Suprapubic skin (tissue), 4 donors: ENCODE measurements around the gene CHDH. TPM values are rescaled to one million over a fixed set of nuclear protein-coding genes. Genes with fewer than 3 reads are reported as not detected.
A peak's percentile ranks its signal among the peaks of the same experiment; 100 is the strongest.

Experiments
- DNase-seq, 2 donors: peaks; one replicate each; pipeline ENCODE4 v3.0.0-alpha.2; 2019; ENCODE audit warnings: low spot score in 2 of 2
- H3K27ac ChIP-seq: fragments of 200-600 bp; sonication (generic); one replicate; pipeline ENCODE4 v1.5.1; 2019
- H3K27me3 ChIP-seq: fragments of 200-600 bp; sonication (generic); one replicate; pipeline ENCODE4 v1.5.1; 2019
- H3K36me3 ChIP-seq: fragments of 200-600 bp; sonication (generic); one replicate; pipeline ENCODE4 v1.5.1; 2019
- H3K4me1 ChIP-seq: fragments of 200-600 bp; sonication (generic); one replicate; pipeline ENCODE4 v1.5.1; 2019
- H3K4me3 ChIP-seq: fragments of 200-600 bp; sonication (generic); one replicate; pipeline ENCODE4 v1.5.1; 2019; ENCODE audit warnings: mild to moderate bottlenecking
- H3K9me3 ChIP-seq: fragments of 200-600 bp; sonication (generic); one replicate; pipeline ENCODE4 v1.5.1; 2019
- EP300 ChIP-seq: sonication (generic); formaldehyde crosslinking; IDR thresholded peaks from one replicate; pipeline ENCODE4 v1.6.1; 2017; ENCODE audit warnings: antibody characterized with exemption
- POLR2A ChIP-seq, 2 donors: fragments of 450-650 bp; IDR thresholded peaks; one replicate each; pipeline ENCODE4 v1.6.1; 2017; ENCODE audit warnings: antibody characterized with exemption in 2 of 2, mild to moderate bottlenecking in 2 of 2, moderate library complexity in 2 of 2
- POLR2AphosphoS5 ChIP-seq, 3 donors: sonication (generic); formaldehyde crosslinking; IDR thresholded peaks; one replicate each; pipeline ENCODE4 v1.6.1; 2017; ENCODE audit warnings: antibody characterized with exemption in 3 of 3
- WGBS: methylation state at CpG from one replicate; pipeline ENCODE4 v1.1.5; 2018; 5-methylcytosine and 5-hydroxymethylcytosine counted together
- total RNA-seq, 4 donors: library from RNA; depleted of rRNA; stranded (reverse); fragments of >200 nt; gene quantifications; one replicate each; pipeline ENCODE4 v1.1.0, GENCODE V29; 2016
- TF ChIP-seq, protein P1 (sequence below), 2 donors: fragments of 200-600 bp in 1 of 2; fragments of 450-650 bp in 1 of 2; sonication (generic) in 1 of 2; IDR thresholded peaks; one replicate each; pipeline ENCODE4 v1.5.1; 2016 to 2019; ENCODE audit warnings: antibody characterized with exemption in 2 of 2, mild to moderate bottlenecking in 1 of 2, moderate library complexity in 1 of 2

The CHDH gene
- total RNA-seq, 4 donors from 2014 or later = 6.0 to 26.4 (median 9.3) TPM

DNA sequence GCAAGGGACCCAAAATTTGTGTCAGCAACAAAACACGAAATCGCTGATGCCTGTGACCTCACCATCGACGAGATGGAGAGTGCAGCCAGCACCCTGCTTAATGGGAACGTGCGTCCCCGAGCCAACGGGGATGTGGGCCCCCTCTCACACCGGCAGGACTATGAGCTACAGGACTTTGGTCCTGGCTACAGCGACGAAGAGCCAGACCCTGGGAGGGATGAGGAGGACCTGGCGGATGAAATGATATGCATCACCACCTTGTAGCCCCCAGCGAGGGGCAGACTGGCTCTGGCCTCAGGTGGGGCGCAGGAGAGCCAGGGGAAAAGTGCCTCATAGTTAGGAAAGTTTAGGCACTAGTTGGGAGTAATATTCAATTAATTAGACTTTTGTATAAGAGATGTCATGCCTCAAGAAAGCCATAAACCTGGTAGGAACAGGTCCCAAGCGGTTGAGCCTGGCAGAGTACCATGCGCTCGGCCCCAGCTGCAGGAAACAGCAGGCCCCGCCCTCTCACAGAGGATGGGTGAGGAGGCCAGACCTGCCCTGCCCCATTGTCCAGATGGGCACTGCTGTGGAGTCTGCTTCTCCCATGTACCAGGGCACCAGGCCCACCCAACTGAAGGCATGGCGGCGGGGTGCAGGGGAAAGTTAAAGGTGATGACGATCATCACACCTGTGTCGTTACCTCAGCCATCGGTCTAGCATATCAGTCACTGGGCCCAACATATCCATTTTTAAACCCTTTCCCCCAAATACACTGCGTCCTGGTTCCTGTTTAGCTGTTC lies 34.9 kb downstream of the CHDH start:
- Histone ChIP-seq H3K27ac (no peak overlapping the region), H3K36me3 (no peaks in the 10 kb centered on the region), H3K4me1 (no peaks in the 10 kb centered on the region), H3K4me3 (no peak overlapping the region), H3K9me3 (no peaks in the 10 kb centered on the region), H3K27me3 (no peaks in the 10 kb centered on the region)
- WGBS = 91% methylated on average over 23 of the region's 24 CpGs
- no peak for DNase-seq
- TF ChIP-seq POLR2AphosphoS5 (IDR thresholded peaks at IDR 0.05) = no peak
- TF ChIP-seq, protein P1, sequence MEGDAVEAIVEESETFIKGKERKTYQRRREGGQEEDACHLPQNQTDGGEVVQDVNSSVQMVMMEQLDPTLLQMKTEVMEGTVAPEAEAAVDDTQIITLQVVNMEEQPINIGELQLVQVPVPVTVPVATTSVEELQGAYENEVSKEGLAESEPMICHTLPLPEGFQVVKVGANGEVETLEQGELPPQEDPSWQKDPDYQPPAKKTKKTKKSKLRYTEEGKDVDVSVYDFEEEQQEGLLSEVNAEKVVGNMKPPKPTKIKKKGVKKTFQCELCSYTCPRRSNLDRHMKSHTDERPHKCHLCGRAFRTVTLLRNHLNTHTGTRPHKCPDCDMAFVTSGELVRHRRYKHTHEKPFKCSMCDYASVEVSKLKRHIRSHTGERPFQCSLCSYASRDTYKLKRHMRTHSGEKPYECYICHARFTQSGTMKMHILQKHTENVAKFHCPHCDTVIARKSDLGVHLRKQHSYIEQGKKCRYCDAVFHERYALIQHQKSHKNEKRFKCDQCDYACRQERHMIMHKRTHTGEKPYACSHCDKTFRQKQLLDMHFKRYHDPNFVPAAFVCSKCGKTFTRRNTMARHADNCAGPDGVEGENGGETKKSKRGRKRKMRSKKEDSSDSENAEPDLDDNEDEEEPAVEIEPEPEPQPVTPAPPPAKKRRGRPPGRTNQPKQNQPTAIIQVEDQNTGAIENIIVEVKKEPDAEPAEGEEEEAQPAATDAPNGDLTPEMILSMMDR (IDR thresholded peaks at IDR 0.05) = no peak
- no peak for TF ChIP-seq EP300
- no peak for TF ChIP-seq POLR2A (IDR thresholded peaks at IDR 0.05)

DNA sequence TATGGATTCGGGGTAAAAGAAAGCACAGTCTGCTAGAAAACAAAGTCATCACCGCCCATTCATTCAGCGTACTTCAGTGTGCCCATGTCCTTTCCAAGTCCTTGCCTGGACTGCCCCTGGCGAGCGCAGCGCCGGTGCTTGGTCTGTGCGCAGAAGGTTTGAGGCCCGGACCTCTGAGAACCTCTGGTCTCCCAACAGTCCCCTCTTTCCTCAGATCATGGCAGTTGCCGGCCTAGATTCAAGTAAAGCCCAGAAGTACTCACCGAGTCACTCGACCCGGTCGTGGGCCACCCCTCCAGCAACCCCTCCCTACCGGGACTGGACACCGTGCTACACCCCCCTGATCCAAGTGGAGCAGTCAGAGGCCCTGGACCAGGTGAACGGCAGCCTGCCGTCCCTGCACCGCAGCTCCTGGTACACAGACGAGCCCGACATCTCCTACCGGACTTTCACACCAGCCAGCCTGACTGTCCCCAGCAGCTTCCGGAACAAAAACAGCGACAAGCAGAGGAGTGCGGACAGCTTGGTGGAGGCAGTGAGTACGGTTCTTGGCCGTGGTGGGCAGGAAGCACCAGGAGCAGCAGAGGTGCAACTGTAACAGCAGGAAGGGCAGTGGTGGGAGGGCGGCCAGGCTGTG lies 36.3 kb downstream of the CHDH start:
- no peak for DNase-seq
- no peak overlapping the region for H3K4me3 ChIP-seq

DNA sequence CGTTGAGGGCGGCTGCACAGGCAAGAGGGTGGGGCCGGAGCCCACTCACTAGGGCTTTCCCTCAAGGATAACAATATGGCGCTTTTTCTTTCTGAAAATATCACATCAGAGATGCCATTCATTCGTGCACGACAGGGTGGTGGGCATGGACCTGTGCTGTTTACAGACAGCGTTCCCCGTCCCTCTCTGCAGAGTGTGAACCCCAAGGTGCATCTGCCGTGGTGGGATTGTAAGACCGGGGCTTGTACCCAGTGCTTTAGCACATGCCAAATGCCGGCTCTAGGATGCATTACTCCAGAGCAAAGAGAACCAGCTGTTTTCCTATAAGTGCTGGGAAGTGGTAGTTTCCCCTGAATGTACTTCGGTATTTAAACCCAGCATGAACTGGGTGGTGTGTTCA lies 37.0 kb downstream of the CHDH start:
- no peaks in the 10 kb centered on the region for H3K9me3 ChIP-seq
- 83% methylated on average over 12 of the region's 12 CpGs for whole genome bisulfite sequencing
- peaks cover 7% of the 10 kb centered on the region for H3K4me1 ChIP-seq
- no peak overlapping the region for H3K27ac ChIP-seq
- no peaks in the 10 kb centered on the region for H3K36me3 ChIP-seq
- no peak overlapping the region for H3K4me3 ChIP-seq
- no peaks in the 10 kb centered on the region for H3K27me3 ChIP-seq
- DNase-seq = no peak
- TF ChIP-seq POLR2A (IDR thresholded peaks at IDR 0.05) = no peak
- TF ChIP-seq, protein P1 (IDR thresholded peaks at IDR 0.05) = no peak
- no peak for TF ChIP-seq EP300
- no peak for TF ChIP-seq POLR2AphosphoS5 (IDR thresholded peaks at IDR 0.05)

More for the DNA sequence above, 36.3 kb downstream of the CHDH start:
- Histone ChIP-seq H3K4me1 (peaks cover 6% of the 10 kb centered on the region), H3K9me3 (no peaks in the 10 kb centered on the region), H3K27ac (no peak overlapping the region), H3K36me3 (no peaks in the 10 kb centered on the region), H3K27me3 (no peaks in the 10 kb centered on the region)
- TF ChIP-seq POLR2A (IDR thresholded peaks at IDR 0.05) = no peak
- TF ChIP-seq, protein P1 (IDR thresholded peaks at IDR 0.05) = no peak
- no peak for TF ChIP-seq EP300
- TF ChIP-seq POLR2AphosphoS5 (IDR thresholded peaks at IDR 0.05) = no peak
- WGBS = 92% methylated on average over 24 of the region's 28 CpGs

DNA sequence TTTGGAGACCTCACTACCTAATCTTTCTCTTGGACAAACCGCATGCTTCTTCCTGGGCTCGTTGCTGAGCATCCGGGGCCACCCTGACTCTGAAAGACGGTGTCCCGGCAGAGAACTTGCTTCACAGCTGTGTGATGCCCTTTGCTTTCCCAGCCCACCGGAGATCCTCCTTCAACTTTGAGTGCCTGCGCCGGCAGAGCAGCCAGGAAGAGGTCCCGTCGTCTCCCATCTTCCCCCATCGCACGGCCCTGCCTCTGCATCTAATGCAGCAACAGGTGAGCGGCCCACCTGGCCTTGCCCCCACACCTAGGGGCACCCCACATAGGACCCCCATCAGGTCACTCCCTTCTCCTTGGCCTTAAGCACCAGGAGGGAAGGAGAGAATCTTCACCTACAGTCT lies 37.7 kb downstream of the CHDH start:
- TF ChIP-seq POLR2A (IDR thresholded peaks at IDR 0.05) (no peak), EP300 (no peak), POLR2AphosphoS5 (IDR thresholded peaks at IDR 0.05) (no peak)
- TF ChIP-seq, protein P1 (IDR thresholded peaks at IDR 0.05) = no peak
- peaks cover 7% of the 10 kb centered on the region for H3K4me1 ChIP-seq
- H3K9me3 ChIP-seq = no peaks in the 10 kb centered on the region
- H3K36me3 ChIP-seq = no peaks in the 10 kb centered on the region
- 94% methylated on average over 13 of the region's 13 CpGs for WGBS
- DNase-seq = no peak
- H3K27ac ChIP-seq = no peak overlapping the region
- no peak overlapping the region for H3K4me3 ChIP-seq
- no peaks in the 10 kb centered on the region for H3K27me3 ChIP-seq

- WGBS = 87% methylated on average over 12 of the region's 15 CpGs
- Histone ChIP-seq H3K36me3 (no peaks in the 10 kb centered on the region), H3K27ac (no peak overlapping the region), H3K27me3 (no peaks in the 10 kb centered on the region), H3K9me3 (no peaks in the 10 kb centered on the region), H3K4me3 (no peak overlapping the region), H3K4me1 (peaks cover 7% of the 10 kb centered on the region)
- DNase-seq = peak in 1 of 2 donors; percentile 63
- no peak for TF ChIP-seq EP300
- TF ChIP-seq POLR2AphosphoS5 (IDR thresholded peaks at IDR 0.05) = no peak
- TF ChIP-seq, protein P1 (IDR thresholded peaks at IDR 0.05) = no peak
- no peak for TF ChIP-seq POLR2A (IDR thresholded peaks at IDR 0.05)
Observed at GRCh38 chr3:53807117-53807810, 39.0 kb downstream of the CHDH start.
